SH-SY5Y (cell line): ENCODE measurements around the gene ITPKB.

Source experiments
- GATA2 ChIP-seq: IDR thresholded peaks from 2 replicates; pipeline ENCODE4 v1.6.1; 2011; ENCODE audit warnings: mild to moderate bottlenecking, low read depth, low read length
- GATA3 ChIP-seq: IDR thresholded peaks from 2 replicates; pipeline ENCODE4 v1.6.1; 2011; ENCODE audit warnings: low read depth, mild to moderate bottlenecking, low read length, moderate library complexity

Gene ITPKB

DNA sequence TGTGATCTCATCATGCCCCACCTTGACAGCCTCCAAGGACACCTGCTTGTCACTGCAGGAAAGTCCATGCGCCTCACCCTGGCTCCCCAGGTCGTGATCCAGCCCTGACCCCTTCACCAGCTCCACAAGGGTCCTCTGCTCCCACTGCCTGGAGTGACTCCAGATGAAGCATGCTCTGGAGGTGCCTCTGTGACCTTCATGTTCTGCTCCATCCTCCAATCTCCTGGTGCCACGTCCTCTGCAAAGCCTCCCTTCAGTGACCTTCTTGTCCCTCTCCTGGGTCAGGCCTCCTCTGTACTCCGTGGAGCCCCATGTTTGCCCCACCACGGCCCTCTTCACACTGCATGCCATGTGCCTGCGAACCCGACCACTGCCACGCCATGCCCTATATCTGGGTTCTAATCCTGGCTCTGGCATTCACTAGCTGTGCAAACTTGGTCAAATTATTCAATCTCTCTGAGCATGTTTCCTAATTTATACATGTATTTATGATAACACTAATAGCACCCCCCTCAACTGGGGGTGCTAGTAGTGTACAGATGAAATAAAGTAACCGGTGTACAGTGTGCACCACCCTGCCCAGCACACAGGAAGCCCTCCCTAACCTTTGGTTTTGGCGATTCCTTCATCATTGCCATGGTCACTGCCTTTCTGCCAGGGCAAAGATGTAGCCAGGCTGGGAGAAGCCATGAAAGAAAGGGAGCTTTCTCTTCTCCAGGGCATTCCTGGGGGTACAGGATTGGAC, 113.1 kb downstream of the ITPKB start:
- TF ChIP-seq GATA2, result no peak
- no peak for TF ChIP-seq GATA3

DNA sequence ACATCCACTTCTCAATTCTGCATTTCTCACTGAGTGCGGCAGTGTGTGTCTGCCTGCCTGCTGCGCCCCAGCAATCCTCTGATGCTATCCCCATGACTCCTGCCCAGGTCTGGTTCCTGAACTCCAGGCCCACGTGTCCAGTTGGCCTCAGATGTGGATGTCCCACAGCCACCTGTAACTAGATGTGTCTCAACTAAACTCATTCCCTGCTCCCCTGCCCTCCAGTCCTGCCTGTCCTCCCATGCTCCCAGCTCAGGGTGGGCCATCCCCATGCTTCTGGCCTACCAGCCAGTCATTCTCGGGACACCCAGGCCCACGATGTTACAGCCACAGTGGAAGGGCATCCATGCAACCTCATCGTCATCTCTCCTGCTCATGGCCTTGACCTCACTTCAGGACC, 113.8 kb downstream of the ITPKB start:
- TF ChIP-seq GATA3 (no peak), GATA2 (no peak)

GRCh38 chr1:226624526-226624925, 114.6 kb downstream of the ITPKB start:
- TF ChIP-seq GATA2 (no peak), GATA3 (no peak)

DNA sequence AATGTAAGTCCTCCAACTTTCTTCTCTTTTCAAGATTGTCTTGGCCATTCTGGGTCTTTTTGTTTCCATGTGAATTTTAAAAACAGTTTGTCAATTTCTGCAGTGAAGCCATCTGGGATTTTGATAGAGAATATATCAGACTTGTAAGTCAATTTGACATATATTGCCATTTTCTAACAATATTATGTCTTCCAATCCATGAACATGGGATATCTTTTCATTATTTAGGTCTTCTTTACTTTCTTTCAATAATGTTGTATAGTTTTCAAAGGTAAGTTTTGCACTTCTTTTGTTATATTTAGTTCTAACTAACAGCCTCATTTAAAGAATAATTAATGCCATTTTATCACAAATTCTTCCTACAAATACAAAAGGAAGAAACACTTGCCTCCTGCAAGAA, 117.1 kb downstream of the ITPKB start:
- TF ChIP-seq GATA3 (no peak), GATA2 (no peak)

- TF ChIP-seq GATA3 (no peak), GATA2 (no peak)
These were observed 120.1 kb downstream of the ITPKB start for GRCh38 chr1:226619031-226619430.

DNA sequence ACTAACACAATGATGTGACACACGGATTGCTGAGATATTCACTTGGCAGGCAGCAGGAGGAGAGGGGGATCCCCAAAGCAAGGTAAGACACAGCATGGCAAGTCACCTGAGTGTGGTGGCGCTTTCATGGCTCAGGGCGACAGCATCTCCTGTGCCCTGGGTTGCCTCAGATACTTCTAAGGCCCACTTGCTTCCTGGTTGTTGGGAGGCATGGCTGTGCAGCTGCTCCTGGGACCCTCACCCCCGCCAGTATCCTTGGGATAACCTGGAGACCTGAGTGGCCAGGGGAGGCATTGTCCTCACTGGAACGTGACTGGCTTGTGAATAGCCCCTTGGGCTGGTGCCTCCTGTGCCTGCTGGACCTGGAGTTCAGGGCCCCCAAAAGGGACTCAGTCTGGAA, 120.7 kb downstream of the ITPKB start:
- TF ChIP-seq GATA3 (no peak), GATA2 (no peak)

DNA sequence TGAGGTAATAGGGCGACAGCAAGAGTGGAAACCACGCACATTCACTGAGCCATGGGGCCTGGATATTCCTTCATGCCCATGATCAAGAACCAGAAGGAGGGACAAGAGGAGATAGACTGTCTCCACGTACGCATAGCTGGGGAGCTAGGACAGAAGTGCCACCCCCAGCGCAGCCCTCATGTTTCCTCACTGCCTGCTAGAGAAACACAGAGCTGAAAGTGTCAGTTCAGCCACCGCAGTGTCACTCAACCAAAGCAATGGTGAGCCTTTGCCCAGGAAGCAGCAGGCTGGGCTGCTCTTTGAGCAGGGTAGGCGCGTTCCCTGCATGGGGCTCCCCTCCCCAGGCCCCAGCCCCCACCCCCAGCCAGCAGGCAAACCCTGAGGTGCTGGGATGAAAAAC, 122.0 kb downstream of the ITPKB start:
- TF ChIP-seq GATA3 (no peak), GATA2 (no peak)

DNA sequence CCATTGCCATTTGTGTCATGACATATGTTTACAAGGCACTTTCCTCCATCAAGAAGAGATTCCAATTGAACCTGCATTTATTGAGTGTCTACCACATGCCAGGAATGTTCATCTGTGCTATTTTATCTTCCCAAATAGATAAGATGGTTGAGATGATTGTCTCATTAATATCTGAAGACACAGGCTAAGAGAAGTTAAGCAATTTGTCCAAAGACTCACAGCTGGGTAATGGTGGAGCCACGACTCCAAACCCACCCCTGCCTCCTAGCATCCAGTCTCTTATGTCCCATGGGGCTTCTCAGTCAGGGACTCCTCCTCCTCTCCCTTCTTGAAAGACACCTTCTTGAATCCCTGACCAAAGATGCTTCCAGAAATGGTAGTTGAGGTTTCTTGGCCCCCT, 122.4 kb downstream of the ITPKB start:
- TF ChIP-seq GATA3, result no peak
- no peak for TF ChIP-seq GATA2

- TF ChIP-seq GATA3 (no peak), GATA2 (no peak)
These were observed 123.2 kb downstream of the ITPKB start for GRCh38 chr1:226615876-226616275.

DNA sequence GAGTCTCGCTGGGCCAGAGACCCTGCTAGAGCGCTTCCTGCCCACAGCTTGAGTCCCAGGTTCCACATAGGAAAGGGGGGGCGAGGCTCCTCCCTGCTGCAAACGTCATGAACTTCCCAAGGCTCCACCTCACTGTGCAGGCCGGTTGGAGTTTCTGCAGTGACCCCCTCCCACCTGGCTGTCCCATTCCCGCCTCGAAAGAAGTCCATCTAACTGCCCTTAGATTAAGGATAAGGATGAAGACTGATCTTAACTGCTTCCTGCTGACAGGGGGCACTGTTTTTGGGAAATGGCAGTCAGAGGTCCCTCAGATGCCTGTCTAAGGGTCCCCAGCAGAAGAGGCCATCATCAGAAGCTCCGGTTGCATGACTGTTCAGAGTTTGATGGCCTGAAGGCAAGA, 127.8 kb downstream of the ITPKB start:
- no peak for TF ChIP-seq GATA2
- TF ChIP-seq GATA3, result no peak

DNA sequence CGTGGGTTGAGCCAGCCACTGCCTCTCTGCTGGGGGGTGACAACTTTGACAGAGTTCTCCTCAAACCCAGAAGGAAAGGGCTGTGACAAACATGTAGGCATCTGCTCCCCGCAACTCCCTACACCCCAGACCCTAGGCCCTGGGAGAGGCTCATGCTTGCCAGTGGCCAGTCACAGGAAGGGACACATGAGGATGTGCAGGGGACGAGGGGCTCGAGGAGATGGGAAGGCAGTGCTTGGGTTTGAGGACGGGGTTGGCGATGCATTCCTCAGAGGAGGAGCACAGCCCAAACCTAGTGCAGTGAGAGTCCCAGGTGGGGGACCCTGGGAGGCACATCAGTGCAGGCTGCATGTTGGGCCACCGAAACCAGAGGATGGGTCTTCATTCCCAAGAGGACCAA, 128.4 kb downstream of the ITPKB start:
- TF ChIP-seq GATA2 (no peak), GATA3 (no peak)

- TF ChIP-seq GATA2 (no peak), GATA3 (no peak)
These were observed 129.1 kb downstream of the ITPKB start for GRCh38 chr1:226609836-226610455.

- TF ChIP-seq GATA3 (no peak), GATA2 (no peak)
These were observed 130.2 kb downstream of the ITPKB start for GRCh38 chr1:226608699-226609505.

DNA sequence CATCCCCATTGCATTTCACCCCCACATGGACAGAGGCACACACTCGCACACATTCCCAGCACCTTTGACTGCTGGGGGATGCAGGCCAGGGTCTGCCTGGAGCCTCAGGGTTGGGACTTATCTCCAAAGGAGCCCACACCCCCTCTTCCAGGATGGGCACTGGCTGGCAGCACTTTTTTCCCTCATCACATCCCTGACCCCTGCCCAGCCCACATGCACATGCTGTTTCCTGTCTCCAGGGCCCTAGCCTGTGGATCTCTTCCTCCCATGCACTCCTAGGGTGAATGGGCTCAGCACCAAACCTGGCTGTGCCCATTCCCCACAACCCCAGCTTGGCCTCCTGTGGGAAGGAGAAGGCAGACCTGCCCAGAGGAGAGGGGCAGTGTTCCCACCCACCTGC, 131.3 kb downstream of the ITPKB start:
- TF ChIP-seq GATA2 (no peak), GATA3 (no peak)

GRCh38 chr1:226607268-226607660, 131.8 kb downstream of the ITPKB start:
- no peak for TF ChIP-seq GATA2
- no peak for TF ChIP-seq GATA3
